Measurements from ENCODE around the gene FGF7. TPM values are rescaled to one million over a fixed set of nuclear protein-coding genes. Genes with fewer than 3 reads are reported as not detected.
"Not testable (repeated sequence)": the region's sequence is repeated elsewhere in the genome, so short reads cannot be mapped to it uniquely, and the experiment has no call there.

Gene FGF7
- total RNA-seq, 2 donors from 2014 or later = not detected

DNA sequence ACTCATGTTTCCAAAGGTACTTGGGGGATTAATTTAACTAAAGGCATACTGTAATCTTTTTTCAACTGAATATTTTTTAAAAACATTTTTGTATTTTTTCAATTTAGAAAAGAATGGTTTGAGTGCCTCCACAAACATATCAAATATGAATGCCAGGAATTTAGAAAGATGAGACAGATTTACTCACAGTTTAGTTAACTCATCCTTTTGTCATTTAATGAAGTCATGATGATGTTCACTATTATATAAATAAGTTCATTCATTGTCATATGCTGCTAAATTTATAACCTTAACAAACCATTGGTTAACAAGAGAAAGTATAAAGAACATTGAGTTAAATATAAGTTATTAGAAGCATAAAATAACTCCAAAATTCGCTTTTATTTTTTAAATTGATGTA is 50.0 kb downstream of the FGF7 start:
- no CpG with 5 or more reads among the region's 1 CpG for WGBS, 2 experiments (ENCODE audit: insufficient coverage in 1 of 2, insufficient read length in 1 of 2)
- H3K9me3 ChIP-seq (ENCODE audit: control insufficient read depth, low read length) = no peaks in the 10 kb centered on the region
- Mint-ChIP-seq H3K36me3 (ENCODE audit: low read depth) (no peaks in the 10 kb centered on the region), H3K4me1 (peaks cover 7% of the 10 kb centered on the region), H3K27ac (no peak overlapping the region), H3K4me3 (no peak overlapping the region), H3K27me3 (ENCODE audit: insufficient read depth) (no peaks in the 10 kb centered on the region), H3K9me3 (no peaks in the 10 kb centered on the region)
- H3K36me3 ChIP-seq (ENCODE audit: control insufficient read depth, insufficient read depth, low read length) = no peaks in the 10 kb centered on the region
- no peaks in the 10 kb centered on the region for H3K4me1 ChIP-seq (ENCODE audit: control insufficient read depth, insufficient read depth, low read length)
- TF ChIP-seq, protein P1, sequence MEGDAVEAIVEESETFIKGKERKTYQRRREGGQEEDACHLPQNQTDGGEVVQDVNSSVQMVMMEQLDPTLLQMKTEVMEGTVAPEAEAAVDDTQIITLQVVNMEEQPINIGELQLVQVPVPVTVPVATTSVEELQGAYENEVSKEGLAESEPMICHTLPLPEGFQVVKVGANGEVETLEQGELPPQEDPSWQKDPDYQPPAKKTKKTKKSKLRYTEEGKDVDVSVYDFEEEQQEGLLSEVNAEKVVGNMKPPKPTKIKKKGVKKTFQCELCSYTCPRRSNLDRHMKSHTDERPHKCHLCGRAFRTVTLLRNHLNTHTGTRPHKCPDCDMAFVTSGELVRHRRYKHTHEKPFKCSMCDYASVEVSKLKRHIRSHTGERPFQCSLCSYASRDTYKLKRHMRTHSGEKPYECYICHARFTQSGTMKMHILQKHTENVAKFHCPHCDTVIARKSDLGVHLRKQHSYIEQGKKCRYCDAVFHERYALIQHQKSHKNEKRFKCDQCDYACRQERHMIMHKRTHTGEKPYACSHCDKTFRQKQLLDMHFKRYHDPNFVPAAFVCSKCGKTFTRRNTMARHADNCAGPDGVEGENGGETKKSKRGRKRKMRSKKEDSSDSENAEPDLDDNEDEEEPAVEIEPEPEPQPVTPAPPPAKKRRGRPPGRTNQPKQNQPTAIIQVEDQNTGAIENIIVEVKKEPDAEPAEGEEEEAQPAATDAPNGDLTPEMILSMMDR (conservative IDR thresholded peaks at IDR 0.05) = no peak
- H3K27me3 ChIP-seq (ENCODE audit: control insufficient read depth, insufficient read depth, low read length, poor library complexity, severe bottlenecking) = no peaks in the 10 kb centered on the region
- H3K27ac ChIP-seq (ENCODE audit: low read depth, low read length) = no peak overlapping the region
- no peak overlapping the region for H3K4me3 ChIP-seq (ENCODE audit: low read length)
- H3K9ac ChIP-seq (ENCODE audit: extremely low read depth, low read length, poor library complexity, severe bottlenecking) = no peak overlapping the region
- no peak for DNase-seq

DNA sequence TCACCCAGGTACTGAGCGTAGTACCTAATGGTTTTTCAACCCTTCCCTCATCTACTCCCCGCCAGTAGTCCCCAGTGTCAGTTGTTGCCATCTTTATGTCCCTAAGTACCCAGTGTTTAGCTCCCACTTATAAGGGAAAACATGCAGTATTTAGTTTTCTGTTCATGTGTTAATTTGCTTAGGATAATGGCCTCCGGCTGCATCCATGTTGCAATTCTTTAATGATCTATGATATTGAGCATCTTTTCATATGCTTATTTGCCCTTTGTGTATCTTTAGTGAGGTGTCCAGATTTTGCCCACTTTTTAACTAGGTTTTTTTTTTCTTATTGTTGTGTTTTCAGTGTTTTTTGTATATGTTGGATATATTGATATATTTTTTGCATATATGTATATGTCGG is 55.0 kb downstream of the FGF7 start:
- H3K9ac ChIP-seq (ENCODE audit: extremely low read depth, low read length, poor library complexity, severe bottlenecking); H3K36me3 Mint-ChIP-seq (ENCODE audit: low read depth); H3K27ac ChIP-seq (ENCODE audit: low read depth, low read length); H3K27ac Mint-ChIP-seq; H3K27me3 Mint-ChIP-seq (ENCODE audit: insufficient read depth); H3K9me3 ChIP-seq (ENCODE audit: control insufficient read depth, low read length); H3K4me1 ChIP-seq (ENCODE audit: control insufficient read depth, insufficient read depth, low read length); H3K27me3 ChIP-seq (ENCODE audit: control insufficient read depth, insufficient read depth, low read length, poor library complexity, severe bottlenecking); H3K4me1 Mint-ChIP-seq; H3K4me3 ChIP-seq (ENCODE audit: low read length); H3K36me3 ChIP-seq (ENCODE audit: control insufficient read depth, insufficient read depth, low read length); DNase-seq; H3K9me3 Mint-ChIP-seq; H3K4me3 Mint-ChIP-seq: not testable (repeated sequence)
- 89 to 100% methylated on average over 1 of the region's 4 CpGs for WGBS, 2 experiments (ENCODE audit: insufficient coverage in 1 of 2, insufficient read length in 1 of 2)

DNA sequence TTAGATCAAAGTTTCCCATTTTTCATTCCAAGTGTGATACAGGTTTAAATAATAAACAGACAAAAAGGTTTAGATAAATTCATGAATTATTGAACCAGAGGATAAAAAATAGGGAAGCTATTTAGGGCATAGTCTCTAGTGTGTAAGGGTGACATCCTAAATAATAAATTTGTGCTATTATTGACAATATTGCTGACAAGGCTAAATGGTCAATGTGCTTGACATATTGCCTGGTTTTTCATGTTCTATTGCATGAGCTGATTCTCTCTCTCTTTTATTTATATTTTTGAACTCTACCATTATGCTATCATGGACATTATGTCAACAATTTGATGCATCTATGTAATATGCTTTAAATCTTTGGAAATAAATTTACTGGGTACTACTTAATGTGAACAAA is 55.9 kb downstream of the FGF7 start:
- not testable (repeated sequence) for H3K27ac ChIP-seq (ENCODE audit: low read depth, low read length); DNase-seq; H3K27me3 Mint-ChIP-seq (ENCODE audit: insufficient read depth); H3K36me3 ChIP-seq (ENCODE audit: control insufficient read depth, insufficient read depth, low read length); H3K4me1 Mint-ChIP-seq; H3K4me3 ChIP-seq (ENCODE audit: low read length); H3K4me3 Mint-ChIP-seq; H3K36me3 Mint-ChIP-seq (ENCODE audit: low read depth); H3K4me1 ChIP-seq (ENCODE audit: control insufficient read depth, insufficient read depth, low read length); H3K9me3 Mint-ChIP-seq; H3K9me3 ChIP-seq (ENCODE audit: control insufficient read depth, low read length); H3K27ac Mint-ChIP-seq; H3K9ac ChIP-seq (ENCODE audit: extremely low read depth, low read length, poor library complexity, severe bottlenecking); H3K27me3 ChIP-seq (ENCODE audit: control insufficient read depth, insufficient read depth, low read length, poor library complexity, severe bottlenecking)

DNA sequence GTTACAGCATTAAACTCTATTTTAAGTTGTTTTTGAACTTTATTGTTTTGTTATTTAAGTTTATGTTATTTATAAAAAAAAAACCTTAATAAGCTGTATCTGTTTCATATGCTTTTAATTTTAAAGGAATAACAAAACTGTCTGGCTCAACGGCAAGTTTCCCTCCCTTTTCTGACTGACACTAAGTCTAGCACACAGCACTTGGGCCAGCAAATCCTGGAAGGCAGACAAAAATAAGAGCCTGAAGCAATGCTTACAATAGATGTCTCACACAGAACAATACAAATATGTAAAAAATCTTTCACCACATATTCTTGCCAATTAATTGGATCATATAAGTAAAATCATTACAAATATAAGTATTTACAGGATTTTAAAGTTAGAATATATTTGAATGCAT is 62.4 kb downstream of the FGF7 start:
- H3K9me3 Mint-ChIP-seq; DNase-seq; H3K4me1 Mint-ChIP-seq; H3K36me3 ChIP-seq (ENCODE audit: control insufficient read depth, insufficient read depth, low read length); H3K4me3 ChIP-seq (ENCODE audit: low read length); H3K4me1 ChIP-seq (ENCODE audit: control insufficient read depth, insufficient read depth, low read length); H3K27me3 ChIP-seq (ENCODE audit: control insufficient read depth, insufficient read depth, low read length, poor library complexity, severe bottlenecking); H3K9me3 ChIP-seq (ENCODE audit: control insufficient read depth, low read length); H3K36me3 Mint-ChIP-seq (ENCODE audit: low read depth); H3K4me3 Mint-ChIP-seq; H3K27ac ChIP-seq (ENCODE audit: low read depth, low read length); H3K9ac ChIP-seq (ENCODE audit: extremely low read depth, low read length, poor library complexity, severe bottlenecking); H3K27me3 Mint-ChIP-seq (ENCODE audit: insufficient read depth); H3K27ac Mint-ChIP-seq: not testable (repeated sequence)
- 100% methylated on average over 1 of the region's 1 CpG; no CpG with 5 or more reads in 1 of the 2 experiments for WGBS, 2 experiments (ENCODE audit: insufficient coverage in 1 of 2, insufficient read length in 1 of 2)

DNA sequence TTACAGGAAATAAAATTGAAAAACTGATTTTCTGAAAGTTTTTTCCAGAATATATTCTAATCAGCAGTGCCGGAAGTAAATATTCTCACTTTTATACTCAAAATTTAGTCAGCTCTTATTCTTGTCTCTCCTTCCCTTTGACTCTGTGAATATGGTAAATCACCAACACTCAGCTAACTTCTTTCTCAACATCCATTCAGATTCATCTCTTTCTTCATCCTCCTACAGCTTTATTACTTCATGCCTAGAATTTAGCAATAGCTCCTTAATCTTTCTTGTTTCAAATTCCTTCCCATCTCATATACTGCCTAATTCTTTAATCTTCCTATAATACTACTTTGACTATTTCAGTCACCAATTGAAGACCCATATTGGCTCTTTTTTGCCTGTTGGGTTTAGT is 67.9 kb downstream of the FGF7 start:
- H3K27ac ChIP-seq (ENCODE audit: low read depth, low read length) = no peak overlapping the region
- Mint-ChIP-seq H3K9me3 (no peaks in the 10 kb centered on the region), H3K4me3 (no peak overlapping the region), H3K36me3 (ENCODE audit: low read depth) (no peaks in the 10 kb centered on the region), H3K27me3 (ENCODE audit: insufficient read depth) (no peaks in the 10 kb centered on the region), H3K4me1 (no peaks in the 10 kb centered on the region), H3K27ac (no peak overlapping the region)
- no peaks in the 10 kb centered on the region for H3K9me3 ChIP-seq (ENCODE audit: control insufficient read depth, low read length)
- TF ChIP-seq, protein P1 (conservative IDR thresholded peaks at IDR 0.05) = no peak
- H3K9ac ChIP-seq (ENCODE audit: extremely low read depth, low read length, poor library complexity, severe bottlenecking) = no peak overlapping the region
- 91 to 93% methylated on average over 1 of the region's 1 CpG for WGBS, 2 experiments (ENCODE audit: insufficient coverage in 1 of 2, insufficient read length in 1 of 2)
- H3K27me3 ChIP-seq (ENCODE audit: control insufficient read depth, insufficient read depth, low read length, poor library complexity, severe bottlenecking) = no peaks in the 10 kb centered on the region
- H3K4me1 ChIP-seq (ENCODE audit: control insufficient read depth, insufficient read depth, low read length) = no peaks in the 10 kb centered on the region
- no peak overlapping the region for H3K4me3 ChIP-seq (ENCODE audit: low read length)
- H3K36me3 ChIP-seq (ENCODE audit: control insufficient read depth, insufficient read depth, low read length) = no peaks in the 10 kb centered on the region
- no peak for DNase-seq

All from endodermal cell (in vitro differentiated cells).